K562 (cell line): ENCODE data around the gene TCEANC2. TPM values are rescaled to one million over a fixed set of nuclear protein-coding genes. Genes with fewer than 3 reads are reported as not detected.
A peak's percentile ranks its signal among the peaks of the same experiment; 100 is the strongest.

Source experiments
- ERF ChIP-seq: fragments of 450-650 bp; formaldehyde crosslinking; IDR thresholded peaks from 2 replicates; pipeline ENCODE4 v1.4.0; 2020; ENCODE audit warnings: mild to moderate bottlenecking, mixed read lengths
- ETV1 ChIP-seq: fragments of 450-650 bp; conservative IDR thresholded peaks from 2 replicates; pipeline ENCODE4 v1.6.1; 2016; ENCODE audit warnings: missing genetic modification characterization, control low read depth, low read depth, missing compliant biosample characterization
- HCFC1 ChIP-seq: IDR thresholded peaks from 2 replicates; pipeline ENCODE4 v1.6.1; 2012; ENCODE audit warnings: low read depth, low read length, improper control_type of control experiment
- HMBOX1 ChIP-seq: sonication (generic); IDR thresholded peaks from 2 replicates; pipeline ENCODE4 v1.6.1; 2016
- HMG20B ChIP-seq: fragments of 250-450 bp; sonication (Bioruptor Pico); IDR thresholded peaks from 2 replicates; pipeline ENCODE4 v1.5.0; 2021; ENCODE audit warnings: mild to moderate bottlenecking
- IRF2 ChIP-seq: sonication (generic); formaldehyde crosslinking; IDR thresholded peaks from 2 replicates; pipeline ENCODE4 v1.8.1; 2022; ENCODE audit warnings: mild to moderate bottlenecking, missing genetic modification reagents
- JUND ChIP-seq, 2 experiments: IDR thresholded peaks; 2 replicates in 1 of 2; 3 replicates in 1 of 2; pipeline ENCODE4 v1.6.1; 2011; ENCODE audit warnings: borderline replicate concordance in 2 of 2, low read depth in 2 of 2, low read length in 2 of 2, improper control_type of control experiment in 1 of 2, missing biosample characterization in 1 of 2, missing genetic modification characterization in 1 of 2, missing genetic modification reagents in 1 of 2
- MEIS2 ChIP-seq: fragments of 450-650 bp; IDR thresholded peaks from 2 replicates; pipeline ENCODE4 v1.6.1; 2014; ENCODE audit warnings: mild to moderate bottlenecking; ENCODE audit not compliant: partially characterized antibody
- PHB ChIP-seq: fragments of 250-450 bp; sonication (Bioruptor Pico); IDR thresholded peaks from 2 replicates; pipeline ENCODE4 v1.5.0; 2021
- SPI1 ChIP-seq: IDR thresholded peaks from 2 replicates; pipeline ENCODE4 v1.6.1; 2011; ENCODE audit warnings: low read depth, low read length, control low read depth, borderline replicate concordance
- TAF1 ChIP-seq: IDR thresholded peaks from 2 replicates; pipeline ENCODE4 v1.6.1; 2011; ENCODE audit warnings: mild to moderate bottlenecking, low read length, moderate library complexity; ENCODE audit not compliant: insufficient read depth, control insufficient read depth, severe bottlenecking; ENCODE audit errors: extremely low read depth
- XRCC4 ChIP-seq: IDR thresholded peaks from one replicate; pipeline ENCODE4 v1.6.1; 2011; ENCODE audit not compliant: insufficient read depth, insufficient read length; ENCODE audit errors: extremely low read depth
- ZFP36 ChIP-seq: fragments of 150-350 bp; IDR thresholded peaks from 2 replicates; pipeline ENCODE4 v1.6.1; 2018; ENCODE audit warnings: low read length, low read depth; ENCODE audit not compliant: partially characterized antibody
- ZNF146 ChIP-seq: IDR thresholded peaks from one replicate; pipeline ENCODE4 v1.6.1; 2018; ENCODE audit warnings: missing compliant biosample characterization; ENCODE audit not compliant: unreplicated experiment
- ZNF354B ChIP-seq: fragments of 250-450 bp; sonication (Bioruptor Pico); IDR thresholded peaks from 2 replicates; pipeline ENCODE4 v1.4.0; 2020
- ZNF507 ChIP-seq: conservative IDR thresholded peaks from 2 replicates; pipeline ENCODE4 v1.6.1; 2017; ENCODE audit warnings: missing genetic modification characterization, missing compliant biosample characterization
- ZNF551 ChIP-seq: fragments of 250-450 bp; sonication (Bioruptor Pico); IDR thresholded peaks from 2 replicates; pipeline ENCODE4 v1.5.0; 2021; ENCODE audit warnings: mild to moderate bottlenecking, moderate library complexity
- ZNF586 ChIP-seq: fragments of 450-650 bp; formaldehyde crosslinking; conservative IDR thresholded peaks from 2 replicates; pipeline ENCODE4 v1.4.0; 2020; ENCODE audit warnings: mild to moderate bottlenecking, moderate library complexity
- ZNF76 ChIP-seq: fragments of 250-450 bp; sonication (Bioruptor Pico); IDR thresholded peaks from 2 replicates; pipeline ENCODE4 v1.4.0; 2020; ENCODE audit warnings: mild to moderate bottlenecking, moderate library complexity, borderline replicate concordance
- polyA plus RNA-seq, 8 experiments: library from polyadenylated mRNA; depleted of rRNA in 4 of 8; stranded (reverse) in 5 of 8; unstranded in 3 of 8; fragments of >200 nt; fragmentation: Nextera tagmentation in 2 of 8; fragmentation: Illumina TruSeq in 1 of 8; extraction: Ambion mirVana in 2 of 8; extraction: Trizol in 1 of 8; gene quantifications; 2 replicates each; pipeline versions ENCODE4 v1.2.1 to v1.2.3, GENCODE V29; 2011 to 2014; ENCODE audit warnings: inconsistent platforms in 1 of 8, missing spikeins in 1 of 8
- total RNA-seq, 7 experiments: library from RNA; depleted of rRNA in 6 of 7; stranded (reverse); fragments of >200 nt in 6 of 7; fragmentation: Illumina TruSeq in 2 of 7; extraction: Trizol in 2 of 7; gene quantifications; 2 replicates each; pipeline versions ENCODE4 v1.2.1 to v1.2.3, GENCODE V29; 2011 to 2021; ENCODE audit warnings: low replicate concordance in 1 of 7

Gene TCEANC2
- total and polyA plus RNA-seq, 9 of the 15 experiments (the other 6 are each of a cell fraction or from before 2014, with no cell fraction given): 3.3 to 10.2 (median 7.0) TPM

GRCh38 chr1:54095546-54096226 lies 42.3 kb downstream of the TCEANC2 start (continued):
- TF ChIP-seq ZNF586 (CRISPR knock-in tag): no peak
- TF ChIP-seq ZFP36: no peak
- no peak for TF ChIP-seq XRCC4
- no peak for TF ChIP-seq ZNF354B
- TF ChIP-seq JUND (IDR thresholded peaks at IDR 0.05; ENCODE audit: borderline replicate concordance, low read depth, low read length): no peak
- TF ChIP-seq JUND (tag; IDR thresholded peaks at IDR 0.05; ENCODE audit: borderline replicate concordance, low read depth, low read length): no peak
- TF ChIP-seq ZNF146: no peak
- no peak for TF ChIP-seq PHB (CRISPR knock-in tag)
- TF ChIP-seq HCFC1: no peak
- TF ChIP-seq HMG20B (CRISPR knock-in tag): no peak
- peak; percentile 59 for TF ChIP-seq MEIS2
- no peak for TF ChIP-seq HMBOX1
- TF ChIP-seq TAF1: no peak
- TF ChIP-seq ERF (CRISPR knock-in tag): no peak
- TF ChIP-seq ZNF507 (tag): no peak
- no peak for TF ChIP-seq IRF2 (CRISPR knock-in tag)
- TF ChIP-seq SPI1: peak; percentile 61; the same call in 1 of the 2 replicates
- TF ChIP-seq ZNF76: no peak
- no peak for TF ChIP-seq ZNF551 (CRISPR knock-in tag)
- 0 out of 2 replicates have a peak, but pooled peaks have one; percentile 26 for TF ChIP-seq ETV1 (tag)
